NK-92 treated with Interleukin-12 subunit alpha and Interleukin-12 subunit beta, amount 100 ng/mL, for 24 hours (cell line): Measurements from ENCODE around the gene CNNM4.

Source experiments
- DNase-seq: peaks from one replicate; lab custom pipeline; 2025; lab: John Stamatoyannopoulos, UW

CNNM4 gene

GRCh38 chr2:96811917-96812316, 51.2 kb downstream of the CNNM4 start:
- DNase-seq, result no peak

GRCh38 chr2:96813656-96814055, 53.0 kb downstream of the CNNM4 start:
- DNase-seq, result no peak

- DNase-seq, result no peak
Observed at GRCh38 chr2:96815326-96816126, 54.8 kb downstream of the CNNM4 start.

GRCh38 chr2:96816127-96816835, 55.6 kb downstream of the CNNM4 start, which contains the start of gene CNNM3:
CNNM3 (plus strand) TSS chr2:96816268; CDS start chr2:96816278, 10 bp downstream.
- DNase-seq, result peak; percentile 95

GRCh38 chr2:96816836-96817702, 56.4 kb downstream of the CNNM4 start:
- no peak for DNase-seq

- DNase-seq, result no peak
Observed at GRCh38 chr2:96817882-96818281, 57.2 kb downstream of the CNNM4 start.

GRCh38 chr2:96819128-96819875, 58.6 kb downstream of the CNNM4 start:
- no peak for DNase-seq

GRCh38 chr2:96819876-96820511, 59.3 kb downstream of the CNNM4 start:
- no peak for DNase-seq

- no peak for DNase-seq
Observed at GRCh38 chr2:96821113-96821675, 60.5 kb downstream of the CNNM4 start.

GRCh38 chr2:96822786-96823185, 62.1 kb downstream of the CNNM4 start:
- DNase-seq, result no peak

GRCh38 chr2:96823198-96823597, 62.5 kb downstream of the CNNM4 start:
- DNase-seq, result no peak

GRCh38 chr2:96824079-96824870, 63.6 kb downstream of the CNNM4 start:
- no peak for DNase-seq

GRCh38 chr2:96825057-96825456, 64.4 kb downstream of the CNNM4 start:
- DNase-seq, result no peak

GRCh38 chr2:96826546-96827278, 66.0 kb downstream of the CNNM4 start:
- no peak for DNase-seq

- DNase-seq, result no peak
Observed at GRCh38 chr2:96828436-96828835, 67.7 kb downstream of the CNNM4 start.

- DNase-seq, result no peak
Observed at GRCh38 chr2:96828874-96829273, 68.2 kb downstream of the CNNM4 start.

GRCh38 chr2:96830044-96830562, 69.4 kb downstream of the CNNM4 start:
- no peak for DNase-seq

GRCh38 chr2:96831679-96832078, 71.0 kb downstream of the CNNM4 start:
- no peak for DNase-seq

- DNase-seq, result no peak
Observed at GRCh38 chr2:96832408-96832753, 71.7 kb downstream of the CNNM4 start.
